Activated CD8-positive, alpha-beta T cell treated with anti-CD3 and anti-CD28 coated beads for 36 hours (primary cell): ENCODE results near the gene SCAF11. TPM values are rescaled to one million over a fixed set of nuclear protein-coding genes. Genes with fewer than 3 reads are reported as not detected.
A peak's percentile ranks its signal among the peaks of the same experiment; 100 is the strongest.

Experiments used
- ATAC-seq: fragments of 200-7000 bp; cut with Tn5 transposase; one replicate; pipeline ENCODE4 v1.10.0; 2021; ENCODE audit warnings: mild to moderate bottlenecking, moderate library complexity
- CTCF ChIA-PET: fragments of 350-600 bp; sonication (Branson Sonifier 250); formaldehyde crosslinking; loops from one replicate; lab custom pipeline; 2021; ENCODE audit warnings: antibody characterized with exemption; lab: Charles Lee
- POLR2A ChIA-PET: fragments of 350-600 bp; sonication (Branson Sonifier 250); formaldehyde crosslinking; loops from one replicate; lab custom pipeline; 2021; ENCODE audit warnings: antibody characterized with exemption; lab: Charles Lee
- DNase-seq: peaks from one replicate; pipeline ENCODE4 v3.0.0-alpha.2; 2020
- H3K27ac Mint-ChIP-seq: one replicate; pipeline ENCODE4 v1.8.0; 2021; ENCODE audit warnings: mild to moderate bottlenecking, mixed read lengths
- H3K27me3 Mint-ChIP-seq: one replicate; pipeline ENCODE4 v1.8.0; 2021; ENCODE audit warnings: mixed read lengths
- H3K36me3 Mint-ChIP-seq: one replicate; pipeline ENCODE4 v1.8.0; 2021; ENCODE audit warnings: low read depth, mixed read lengths
- H3K4me1 Mint-ChIP-seq: one replicate; pipeline ENCODE4 v1.8.0; 2021; ENCODE audit warnings: low read depth, mixed read lengths
- H3K4me3 Mint-ChIP-seq: one replicate; pipeline ENCODE4 v1.8.0; 2021; ENCODE audit warnings: mild to moderate bottlenecking, moderate library complexity, mixed read lengths
- H3K9me3 Mint-ChIP-seq: one replicate; pipeline ENCODE4 v1.8.0; 2021; ENCODE audit warnings: mixed read lengths
- intact Hi-C: fragments of 100-400 bp; cut with micrococcal nuclease; formaldehyde crosslinking; loops from one replicate; pipeline ENCODE4 v1.10.0; 2022
- total RNA-seq, 2 experiments: library from RNA; stranded (reverse); gene quantifications; one replicate each; pipeline ENCODE4 v1.2.3, GENCODE V29; 2021
- TF ChIP-seq, protein P1 (sequence below): fragments of 200-600 bp; IDR thresholded peaks from one replicate; pipeline ENCODE4 v1.8.0; 2022; ENCODE audit warnings: antibody characterized with exemption, mild to moderate bottlenecking

Gene SCAF11
- total RNA-seq, 2 experiments from 2014 or later: 110 to 117 TPM

GRCh38 chr12:45895961-45896360, 94.4 kb downstream of the SCAF11 start:
- CTCF ChIA-PET: interaction anchor here (1.4 kb wide), 1 partner anchor 352 kb away, joined by 3 read pairs; no protein-coding TSS in a partner anchor
- TF ChIP-seq, protein P1, sequence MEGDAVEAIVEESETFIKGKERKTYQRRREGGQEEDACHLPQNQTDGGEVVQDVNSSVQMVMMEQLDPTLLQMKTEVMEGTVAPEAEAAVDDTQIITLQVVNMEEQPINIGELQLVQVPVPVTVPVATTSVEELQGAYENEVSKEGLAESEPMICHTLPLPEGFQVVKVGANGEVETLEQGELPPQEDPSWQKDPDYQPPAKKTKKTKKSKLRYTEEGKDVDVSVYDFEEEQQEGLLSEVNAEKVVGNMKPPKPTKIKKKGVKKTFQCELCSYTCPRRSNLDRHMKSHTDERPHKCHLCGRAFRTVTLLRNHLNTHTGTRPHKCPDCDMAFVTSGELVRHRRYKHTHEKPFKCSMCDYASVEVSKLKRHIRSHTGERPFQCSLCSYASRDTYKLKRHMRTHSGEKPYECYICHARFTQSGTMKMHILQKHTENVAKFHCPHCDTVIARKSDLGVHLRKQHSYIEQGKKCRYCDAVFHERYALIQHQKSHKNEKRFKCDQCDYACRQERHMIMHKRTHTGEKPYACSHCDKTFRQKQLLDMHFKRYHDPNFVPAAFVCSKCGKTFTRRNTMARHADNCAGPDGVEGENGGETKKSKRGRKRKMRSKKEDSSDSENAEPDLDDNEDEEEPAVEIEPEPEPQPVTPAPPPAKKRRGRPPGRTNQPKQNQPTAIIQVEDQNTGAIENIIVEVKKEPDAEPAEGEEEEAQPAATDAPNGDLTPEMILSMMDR: no peak
- no peak for DNase-seq
- Mint-ChIP-seq H3K27ac (no peak overlapping the region), H3K36me3 (peaks cover 50% of the 10 kb centered on the region), H3K4me1 (peaks cover 28% of the 10 kb centered on the region), H3K27me3 (no peaks in the 10 kb centered on the region), H3K9me3 (peaks cover 3% of the 10 kb centered on the region), H3K4me3 (no peak overlapping the region)
- no peak for ATAC-seq
- POLR2A ChIA-PET: no interaction called here
- intact Hi-C loops: no loop called here

DNA sequence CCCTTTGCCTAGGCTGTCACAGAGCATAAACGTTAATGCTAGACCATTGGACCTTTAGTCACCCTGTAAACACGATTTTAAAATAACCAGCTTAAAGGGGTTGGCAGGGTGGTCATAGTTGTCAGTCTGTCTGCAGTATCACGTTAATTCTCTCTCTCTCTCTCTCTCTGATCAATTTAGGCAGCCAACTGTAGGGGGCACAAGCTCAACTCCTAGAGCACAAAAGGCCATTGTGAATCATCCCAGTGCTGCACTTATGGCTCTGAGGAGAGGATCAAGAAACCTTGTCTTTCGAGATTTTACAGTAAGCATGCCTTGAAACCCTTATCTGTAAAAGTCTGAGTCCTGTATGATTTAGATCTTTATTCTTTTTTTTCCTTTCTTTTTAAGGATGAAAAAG, 97.1 kb downstream of the SCAF11 start:
- no peak overlapping the region for H3K27ac Mint-ChIP-seq
- peaks cover 3% of the 10 kb centered on the region for H3K9me3 Mint-ChIP-seq
- H3K4me3 Mint-ChIP-seq: no peak overlapping the region
- POLR2A ChIA-PET: interaction anchor here (0.9 kb wide), 1 partner anchor 14 kb away, joined by 3 read pairs; no protein-coding TSS in a partner anchor
- intact Hi-C loops: no loop called here
- ATAC-seq: peak; percentile 45
- peaks cover 43% of the 10 kb centered on the region for H3K36me3 Mint-ChIP-seq
- H3K4me1 Mint-ChIP-seq: peaks cover 28% of the 10 kb centered on the region
- CTCF ChIA-PET: interaction anchor here (0.9 to 1.1 kb wide), 2 partner anchors 48 to 349 kb away, joined by 3 read pairs; no protein-coding TSS in a partner anchor
- H3K27me3 Mint-ChIP-seq: no peaks in the 10 kb centered on the region
- TF ChIP-seq, protein P1: no peak
- DNase-seq: peak; percentile 11

GRCh38 chr12:45890276-45890675, 100.1 kb downstream of the SCAF11 start:
- intact Hi-C loops: no loop called here
- POLR2A ChIA-PET: no interaction called here
- peaks cover 40% of the 10 kb centered on the region for H3K36me3 Mint-ChIP-seq
- no peak overlapping the region for H3K4me3 Mint-ChIP-seq
- TF ChIP-seq, protein P1: no peak
- peaks cover 28% of the 10 kb centered on the region for H3K4me1 Mint-ChIP-seq
- H3K27ac Mint-ChIP-seq: no peak overlapping the region
- ATAC-seq (no peak), DNase-seq (no peak)
- H3K27me3 Mint-ChIP-seq: no peaks in the 10 kb centered on the region
- CTCF ChIA-PET: no interaction called here
- H3K9me3 Mint-ChIP-seq: peaks cover 7% of the 10 kb centered on the region

DNA sequence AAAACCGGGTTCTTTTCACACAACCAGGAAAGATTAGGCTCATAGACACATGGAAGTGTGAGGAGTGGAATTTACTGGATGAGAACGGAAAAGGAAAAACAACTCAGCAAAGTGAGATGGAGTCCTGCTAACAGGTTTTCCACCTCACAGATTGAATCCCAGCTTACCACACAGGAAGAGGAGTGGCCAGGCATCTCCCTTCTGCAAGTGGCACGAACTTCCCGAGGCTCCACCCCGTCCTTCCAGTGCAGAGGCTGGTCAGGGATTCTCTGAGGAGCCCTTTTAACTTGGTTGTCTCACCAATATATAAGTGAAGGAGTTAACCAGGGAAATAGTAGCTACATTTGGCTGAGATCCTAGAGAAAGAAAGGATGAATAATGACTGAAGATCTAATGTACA, 102.8 kb downstream of the SCAF11 start:
- DNase-seq (no peak), ATAC-seq (no peak)
- POLR2A ChIA-PET: no interaction called here
- CTCF ChIA-PET: no interaction called here
- no peak overlapping the region for H3K27ac Mint-ChIP-seq
- H3K4me1 Mint-ChIP-seq: peaks cover 14% of the 10 kb centered on the region
- intact Hi-C loops: no loop called here
- peaks cover 39% of the 10 kb centered on the region for H3K36me3 Mint-ChIP-seq
- H3K9me3 Mint-ChIP-seq: peaks cover 8% of the 10 kb centered on the region
- no peak overlapping the region for H3K4me3 Mint-ChIP-seq
- TF ChIP-seq, protein P1: no peak
- no peaks in the 10 kb centered on the region for H3K27me3 Mint-ChIP-seq

DNA sequence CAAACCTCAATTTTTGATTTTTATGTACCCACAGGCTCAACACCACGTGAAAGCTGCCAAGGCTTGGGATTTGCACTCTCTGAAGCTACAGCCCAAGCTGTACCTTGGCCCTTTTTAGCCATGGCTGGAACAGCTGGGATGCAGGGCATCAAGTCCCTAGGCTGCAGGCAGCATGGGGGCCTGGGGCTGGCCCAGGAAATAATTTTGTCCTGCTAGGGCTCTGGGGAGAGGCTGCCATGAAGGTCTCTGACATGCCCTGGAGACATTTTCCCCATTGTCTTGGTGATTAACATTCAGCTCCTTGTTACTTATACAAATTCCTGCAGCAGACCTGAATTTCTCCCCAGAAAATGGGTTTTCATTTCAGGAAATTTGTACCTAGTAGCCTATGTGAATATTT, 103.7 kb downstream of the SCAF11 start:
- Mint-ChIP-seq H3K4me1 (peaks cover 7% of the 10 kb centered on the region), H3K9me3 (peaks cover 8% of the 10 kb centered on the region), H3K27me3 (no peaks in the 10 kb centered on the region), H3K36me3 (peaks cover 44% of the 10 kb centered on the region), H3K27ac (no peak overlapping the region), H3K4me3 (no peak overlapping the region)
- DNase-seq: no peak
- intact Hi-C loops: no loop called here
- CTCF ChIA-PET: no interaction called here
- TF ChIP-seq, protein P1: no peak
- POLR2A ChIA-PET: no interaction called here
- no peak for ATAC-seq
